Aorta (tissue), 5 donors: ENCODE data around the gene PALLD. TPM values are rescaled to one million over a fixed set of nuclear protein-coding genes. Genes with fewer than 3 reads are reported as not detected.
"Not testable (repeated sequence)": the region's sequence is repeated elsewhere in the genome, so short reads cannot be mapped to it uniquely, and the experiment has no call there.

ENCODE experiments used
- ATAC-seq: fragments of 200-7000 bp; cut with Tn5 transposase; one replicate; pipeline ENCODE4 v1.9.1; 2022; ENCODE audit warnings: moderate library complexity; ENCODE audit not compliant: low FRiP score
- DNase-seq, 2 donors: peaks; one replicate each; pipeline ENCODE4 v3.0.0-alpha.2; 2020
- H3K27ac ChIP-seq, 2 donors: one replicate each; pipeline ENCODE4 v1.5.1; 2013; ENCODE audit warnings: low read length in 2 of 2, mild to moderate bottlenecking in 2 of 2, moderate library complexity in 2 of 2, control low read depth in 1 of 2, inconsistent platforms in 1 of 2, low read depth in 1 of 2
- H3K27me3 ChIP-seq, 2 donors: one replicate each; pipeline ENCODE4 v1.6.1; 2013; ENCODE audit warnings: control low read depth in 1 of 2, low read length in 1 of 2, mild to moderate bottlenecking in 1 of 2, moderate library complexity in 1 of 2; ENCODE audit not compliant: insufficient read depth in 2 of 2, control insufficient read depth in 1 of 2
- H3K36me3 ChIP-seq, 2 donors: one replicate each; pipeline ENCODE4 v1.6.1; 2013; ENCODE audit warnings: control low read depth in 1 of 2, low read length in 1 of 2, mild to moderate bottlenecking in 1 of 2; ENCODE audit not compliant: insufficient read depth in 2 of 2, control insufficient read depth in 1 of 2
- H3K4me1 ChIP-seq, 2 donors: one replicate each; pipeline ENCODE4 v1.6.1; 2013; ENCODE audit warnings: low read length in 2 of 2, control low read depth in 1 of 2, mild to moderate bottlenecking in 1 of 2, moderate library complexity in 1 of 2; ENCODE audit not compliant: insufficient read depth in 2 of 2, control insufficient read depth in 1 of 2
- H3K4me3 ChIP-seq, 2 donors: one replicate each; pipeline ENCODE4 v1.5.1; 2013; ENCODE audit warnings: low read length in 2 of 2, control low read depth in 1 of 2, mild to moderate bottlenecking in 1 of 2
- H3K9me3 ChIP-seq: one replicate; pipeline ENCODE4 v1.6.1; 2013; ENCODE audit warnings: mild to moderate bottlenecking, low read length; ENCODE audit not compliant: control insufficient read depth
- WGBS, 2 donors: extraction: QIAGEN DNeasy Blood & Tissue Kit; methylation state at CpG; one replicate each; pipeline ENCODE4 v1.1.7; 2013; 5-methylcytosine and 5-hydroxymethylcytosine counted together
- intact Hi-C, 2 donors: fragments of 100-400 bp; cut with DNase I; formaldehyde crosslinking; loops; one replicate each; pipeline versions ENCODE4 v1.14.2 to v1.15.0; 2022
- polyA plus RNA-seq, 2 donors: library from polyadenylated mRNA; stranded (reverse); fragments of 200-250 nt; gene quantifications; one replicate each; pipeline ENCODE4 v1.2.3, GENCODE V29; 2013
- total RNA-seq, 2 donors: library from RNA; stranded (reverse); fragmentation: NEBNext Ultra II Directional; extraction: Animal tissue kit (Norgen Biotek cat#: 25700); gene quantifications; one replicate each; pipeline ENCODE4 v1.2.1, GENCODE V29; 2021
- donor health status: healthy with polysubstance abuse.
- donor health status: Bipolar disorder and iron deficiency.
- donor health status: DM: no; HTN: no; CAD: no.
- donor health status: DM: no; HTN: no; CAD: no.
- donor health status: DM: yes; HTN: yes; CAD: no.

Gene PALLD
- total and polyA plus RNA-seq, 4 donors, result 253 to 626 (median 464) TPM

DNA sequence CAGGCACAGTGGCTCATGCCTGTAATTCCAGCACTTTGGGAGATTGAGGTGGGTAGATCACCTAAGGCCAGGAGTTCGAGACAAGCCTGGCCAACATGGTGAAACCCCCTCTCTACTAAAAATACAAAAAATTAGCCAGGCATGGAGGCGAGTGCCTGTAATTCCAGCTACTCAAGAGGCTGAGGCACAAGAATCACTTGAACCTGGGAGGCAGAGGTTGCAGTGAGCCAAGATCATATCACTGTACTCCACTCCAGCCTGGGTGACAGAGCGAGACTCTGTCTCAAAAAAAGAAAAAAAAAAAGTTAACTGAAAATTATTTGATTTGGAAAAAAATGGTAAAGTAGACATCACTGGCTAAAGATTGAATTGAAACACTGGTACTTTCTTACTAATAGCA lies 17.0 kb downstream of the PALLD start:
- not testable (repeated sequence) for H3K9me3 ChIP-seq, H3K4me1 ChIP-seq, H3K36me3 ChIP-seq, H3K27me3 ChIP-seq, ATAC-seq, H3K27ac ChIP-seq, H3K4me3 ChIP-seq, DNase-seq
- intact Hi-C loops, result loop anchor here (5.0 to 10.0 kb wide), 3 partner anchors 191 to 488 kb away; no protein-coding TSS in a partner anchor
- 81 to 86% methylated on average over 3 of the region's 3 CpGs for WGBS, 2 donors

- Histone ChIP-seq H3K27ac (no peak overlapping the region), H3K27me3 (no peaks in the 10 kb centered on the region), H3K4me1 (no peaks in the 10 kb centered on the region), H3K36me3 (no peaks in the 10 kb centered on the region), H3K4me3 (no peak overlapping the region), H3K9me3 (no peaks in the 10 kb centered on the region)
- ATAC-seq (no peak), DNase-seq (no peak)
- intact Hi-C loops, result loop anchor here (5.0 to 10.0 kb wide), 3 partner anchors 190 to 488 kb away; no protein-coding TSS in a partner anchor
- 8 to 14% methylated on average over 3 of the region's 3 CpGs for WGBS, 2 donors
Observed at GRCh38 chr4:168514249-168514852, 17.5 kb downstream of the PALLD start.

GRCh38 chr4:168515222-168516011 lies 18.6 kb downstream of the PALLD start:
- ATAC-seq (no peak), DNase-seq (no peak)
- H3K27ac ChIP-seq, result no peak overlapping the region
- intact Hi-C loops, result loop anchor here in 1 of 2 donors (10.0 kb wide), 2 partner anchors 189 to 409 kb away; no protein-coding TSS in a partner anchor
- no peaks in the 10 kb centered on the region for H3K27me3 ChIP-seq
- no peak overlapping the region for H3K4me3 ChIP-seq
- 53 to 60% methylated on average over 5 of the region's 5 CpGs for WGBS, 2 donors
- no peaks in the 10 kb centered on the region for H3K9me3 ChIP-seq
- H3K4me1 ChIP-seq, result no peaks in the 10 kb centered on the region
- no peaks in the 10 kb centered on the region for H3K36me3 ChIP-seq

GRCh38 chr4:168516841-168517240 lies 20.0 kb downstream of the PALLD start:
- Histone ChIP-seq H3K36me3 (no peaks in the 10 kb centered on the region), H3K4me1 (no peaks in the 10 kb centered on the region), H3K27ac (no peak overlapping the region), H3K27me3 (no peaks in the 10 kb centered on the region), H3K9me3 (no peaks in the 10 kb centered on the region), H3K4me3 (no peak overlapping the region)
- WGBS, 2 donors, result 59 to 67% methylated on average over 2 of the region's 2 CpGs
- DNase-seq (no peak), ATAC-seq (no peak)
- intact Hi-C loops, result loop anchor here in 1 of 2 donors (10.0 kb wide), 2 partner anchors 188 to 408 kb away; no protein-coding TSS in a partner anchor

GRCh38 chr4:168519576-168519975 lies 22.7 kb downstream of the PALLD start:
- H3K4me3 ChIP-seq, result no peak overlapping the region
- intact Hi-C loops, result loop anchor here in 1 of 2 donors (10.0 kb wide), 2 partner anchors 185 to 405 kb away; no protein-coding TSS in a partner anchor
- no peaks in the 10 kb centered on the region for H3K4me1 ChIP-seq
- ATAC-seq, result no peak
- no peaks in the 10 kb centered on the region for H3K27me3 ChIP-seq
- H3K9me3 ChIP-seq, result no peaks in the 10 kb centered on the region
- H3K36me3 ChIP-seq, result no peaks in the 10 kb centered on the region
- WGBS, 2 donors, result 95 to 98% methylated on average over 1 of the region's 1 CpG
- no peak overlapping the region for H3K27ac ChIP-seq
- no peak for DNase-seq

GRCh38 chr4:168521721-168522120 lies 24.9 kb downstream of the PALLD start:
- no peak for DNase-seq
- intact Hi-C loops, result no loop called here
- H3K9me3 ChIP-seq, result no peaks in the 10 kb centered on the region
- H3K4me3 ChIP-seq, result no peak overlapping the region
- 38 to 50% methylated on average over 2 of the region's 2 CpGs for WGBS, 2 donors
- no peaks in the 10 kb centered on the region for H3K36me3 ChIP-seq
- H3K27me3 ChIP-seq, result no peaks in the 10 kb centered on the region
- H3K27ac ChIP-seq, result no peak overlapping the region
- no peaks in the 10 kb centered on the region for H3K4me1 ChIP-seq
- ATAC-seq, result no peak

GRCh38 chr4:168522356-168522755 lies 25.5 kb downstream of the PALLD start:
- ATAC-seq, result no peak
- Histone ChIP-seq H3K9me3 (no peaks in the 10 kb centered on the region), H3K36me3 (no peaks in the 10 kb centered on the region), H3K4me3 (no peak overlapping the region), H3K27me3 (no peaks in the 10 kb centered on the region), H3K4me1 (no peaks in the 10 kb centered on the region), H3K27ac (no peak overlapping the region)
- intact Hi-C loops, result no loop called here
- DNase-seq, result no peak
- WGBS, 2 donors, result 59 to 60% methylated on average over 2 of the region's 2 CpGs

DNA sequence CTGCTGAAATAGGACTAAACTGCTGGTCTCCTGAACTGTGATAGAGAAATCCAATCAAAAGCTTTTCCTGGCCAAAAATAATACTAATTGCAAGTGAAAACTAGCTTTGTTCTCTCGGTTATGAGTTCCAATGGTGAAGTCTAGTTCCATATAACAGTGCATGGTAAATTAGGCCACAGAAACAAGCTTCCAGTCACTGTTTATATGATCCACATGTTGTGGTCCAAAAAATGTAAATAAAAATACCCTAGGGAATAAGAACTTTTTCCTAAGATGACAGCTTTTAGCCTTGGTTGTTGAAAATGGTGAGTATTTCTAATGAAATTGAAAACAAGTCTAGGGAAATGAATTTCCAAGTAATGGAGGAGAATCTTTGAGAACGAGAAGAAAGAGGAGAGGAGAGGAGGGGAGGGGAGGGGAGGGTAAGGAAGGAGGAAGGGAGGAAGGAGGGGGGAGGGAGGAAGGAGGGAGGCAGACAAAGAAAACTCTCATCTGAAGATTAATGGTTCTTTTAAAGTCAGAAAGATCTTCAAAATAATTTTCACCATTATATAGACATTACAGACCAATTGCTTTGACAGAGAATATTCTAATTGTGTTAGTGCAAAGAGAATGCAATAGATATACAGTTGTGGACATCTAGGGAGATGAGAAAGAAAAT lies 26.1 kb downstream of the PALLD start:
- no peaks in the 10 kb centered on the region for H3K36me3 ChIP-seq
- no peaks in the 10 kb centered on the region for H3K27me3 ChIP-seq
- 51 to 70% methylated on average over 2 of the region's 2 CpGs for WGBS, 2 donors
- no peaks in the 10 kb centered on the region for H3K9me3 ChIP-seq
- intact Hi-C loops, result no loop called here
- no peak overlapping the region for H3K27ac ChIP-seq
- ATAC-seq (no peak), DNase-seq (no peak)
- no peaks in the 10 kb centered on the region for H3K4me1 ChIP-seq
- H3K4me3 ChIP-seq, result no peak overlapping the region
